Measurements from ENCODE around the gene YTHDC2.

The YTHDC2 gene

DNA sequence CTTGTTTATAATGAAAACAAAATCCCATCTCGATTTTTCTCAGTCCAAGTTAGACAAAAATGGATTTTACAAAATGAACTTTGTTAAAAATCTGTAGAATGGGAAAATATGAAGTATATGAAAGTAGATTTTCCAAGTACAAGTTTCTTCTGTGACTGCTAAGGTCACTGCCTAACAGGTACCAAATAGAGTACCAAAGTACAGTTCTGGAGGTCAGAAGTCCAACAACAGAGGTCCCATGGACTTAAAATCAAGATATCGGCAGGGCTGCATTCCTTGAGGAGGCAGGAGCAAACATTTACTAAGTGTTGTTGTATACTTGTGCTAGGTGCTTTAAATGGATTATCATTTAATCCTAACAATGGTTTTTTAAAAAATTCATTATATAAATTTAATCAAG, 5.9 kb downstream of the YTHDC2 start:
- TF ChIP-seq YY1 (IDR thresholded peaks at IDR 0.05; ENCODE audit: low read depth) (no peak), ZBTB7A (IDR thresholded peaks at IDR 0.05; ENCODE audit: low read depth) (no peak), FOXM1 (IDR thresholded peaks at IDR 0.05; ENCODE audit: borderline replicate concordance, low read depth) (no peak), RAD21 (IDR thresholded peaks at IDR 0.05; ENCODE audit: low read depth) (no peak), EGR1 (IDR thresholded peaks at IDR 0.05) (no peak), CEBPB (IDR thresholded peaks at IDR 0.05) (no peak), CREB1 (IDR thresholded peaks at IDR 0.05; ENCODE audit: low read depth) (no peak), NFIC (IDR thresholded peaks at IDR 0.05) (no peak)
- TF ChIP-seq, protein P1, sequence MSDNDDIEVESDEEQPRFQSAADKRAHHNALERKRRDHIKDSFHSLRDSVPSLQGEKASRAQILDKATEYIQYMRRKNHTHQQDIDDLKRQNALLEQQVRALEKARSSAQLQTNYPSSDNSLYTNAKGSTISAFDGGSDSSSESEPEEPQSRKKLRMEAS (IDR thresholded peaks at IDR 0.05) = no peak
- TF ChIP-seq, protein P2, sequence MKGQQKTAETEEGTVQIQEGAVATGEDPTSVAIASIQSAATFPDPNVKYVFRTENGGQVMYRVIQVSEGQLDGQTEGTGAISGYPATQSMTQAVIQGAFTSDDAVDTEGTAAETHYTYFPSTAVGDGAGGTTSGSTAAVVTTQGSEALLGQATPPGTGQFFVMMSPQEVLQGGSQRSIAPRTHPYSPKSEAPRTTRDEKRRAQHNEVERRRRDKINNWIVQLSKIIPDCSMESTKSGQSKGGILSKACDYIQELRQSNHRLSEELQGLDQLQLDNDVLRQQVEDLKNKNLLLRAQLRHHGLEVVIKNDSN (IDR thresholded peaks at IDR 0.05) = no peak
- TF ChIP-seq, protein P3, sequence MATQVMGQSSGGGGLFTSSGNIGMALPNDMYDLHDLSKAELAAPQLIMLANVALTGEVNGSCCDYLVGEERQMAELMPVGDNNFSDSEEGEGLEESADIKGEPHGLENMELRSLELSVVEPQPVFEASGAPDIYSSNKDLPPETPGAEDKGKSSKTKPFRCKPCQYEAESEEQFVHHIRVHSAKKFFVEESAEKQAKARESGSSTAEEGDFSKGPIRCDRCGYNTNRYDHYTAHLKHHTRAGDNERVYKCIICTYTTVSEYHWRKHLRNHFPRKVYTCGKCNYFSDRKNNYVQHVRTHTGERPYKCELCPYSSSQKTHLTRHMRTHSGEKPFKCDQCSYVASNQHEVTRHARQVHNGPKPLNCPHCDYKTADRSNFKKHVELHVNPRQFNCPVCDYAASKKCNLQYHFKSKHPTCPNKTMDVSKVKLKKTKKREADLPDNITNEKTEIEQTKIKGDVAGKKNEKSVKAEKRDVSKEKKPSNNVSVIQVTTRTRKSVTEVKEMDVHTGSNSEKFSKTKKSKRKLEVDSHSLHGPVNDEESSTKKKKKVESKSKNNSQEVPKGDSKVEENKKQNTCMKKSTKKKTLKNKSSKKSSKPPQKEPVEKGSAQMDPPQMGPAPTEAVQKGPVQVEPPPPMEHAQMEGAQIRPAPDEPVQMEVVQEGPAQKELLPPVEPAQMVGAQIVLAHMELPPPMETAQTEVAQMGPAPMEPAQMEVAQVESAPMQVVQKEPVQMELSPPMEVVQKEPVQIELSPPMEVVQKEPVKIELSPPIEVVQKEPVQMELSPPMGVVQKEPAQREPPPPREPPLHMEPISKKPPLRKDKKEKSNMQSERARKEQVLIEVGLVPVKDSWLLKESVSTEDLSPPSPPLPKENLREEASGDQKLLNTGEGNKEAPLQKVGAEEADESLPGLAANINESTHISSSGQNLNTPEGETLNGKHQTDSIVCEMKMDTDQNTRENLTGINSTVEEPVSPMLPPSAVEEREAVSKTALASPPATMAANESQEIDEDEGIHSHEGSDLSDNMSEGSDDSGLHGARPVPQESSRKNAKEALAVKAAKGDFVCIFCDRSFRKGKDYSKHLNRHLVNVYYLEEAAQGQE (IDR thresholded peaks at IDR 0.05; ENCODE audit: low read depth) = no peak

DNA sequence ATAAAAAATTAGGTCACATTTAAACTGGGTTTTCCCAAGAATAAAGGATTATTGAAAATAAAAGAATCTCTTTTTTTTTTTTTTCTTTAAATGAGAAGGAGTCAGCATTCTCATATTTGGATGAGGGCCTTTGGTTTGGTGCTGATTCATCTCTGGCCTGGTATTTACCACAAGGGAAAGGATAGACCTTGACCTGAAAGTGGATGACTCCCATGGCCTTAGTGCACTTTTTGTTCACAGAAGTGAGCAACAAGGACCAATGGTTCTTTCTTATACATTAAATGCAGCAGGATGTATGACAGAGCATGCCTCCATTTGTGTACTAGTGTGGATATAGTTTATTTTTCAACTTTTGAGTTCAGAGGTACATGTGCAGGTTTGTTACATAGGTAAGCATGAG, 6.9 kb downstream of the YTHDC2 start:
- TF ChIP-seq NFIC (IDR thresholded peaks at IDR 0.05) (no peak), TAF1 (IDR thresholded peaks at IDR 0.05; ENCODE audit: low read depth) (no peak), YY1 (IDR thresholded peaks at IDR 0.05; ENCODE audit: low read depth) (no peak), RAD21 (IDR thresholded peaks at IDR 0.05; ENCODE audit: low read depth) (no peak), FOXM1 (IDR thresholded peaks at IDR 0.05; ENCODE audit: borderline replicate concordance, low read depth) (no peak), EP300 (IDR thresholded peaks at IDR 0.05; ENCODE audit: borderline replicate concordance) (no peak), CEBPB (IDR thresholded peaks at IDR 0.05) (no peak), TEAD4 (IDR thresholded peaks at IDR 0.05) (no peak), TCF12 (IDR thresholded peaks at IDR 0.05; ENCODE audit: low read depth) (no peak), EGR1 (IDR thresholded peaks at IDR 0.05) (no peak), CREB1 (IDR thresholded peaks at IDR 0.05; ENCODE audit: low read depth) (no peak)
- TF ChIP-seq, protein P3 (IDR thresholded peaks at IDR 0.05; ENCODE audit: low read depth) = no peak
- TF ChIP-seq, protein P1 (IDR thresholded peaks at IDR 0.05) = no peak

DNA sequence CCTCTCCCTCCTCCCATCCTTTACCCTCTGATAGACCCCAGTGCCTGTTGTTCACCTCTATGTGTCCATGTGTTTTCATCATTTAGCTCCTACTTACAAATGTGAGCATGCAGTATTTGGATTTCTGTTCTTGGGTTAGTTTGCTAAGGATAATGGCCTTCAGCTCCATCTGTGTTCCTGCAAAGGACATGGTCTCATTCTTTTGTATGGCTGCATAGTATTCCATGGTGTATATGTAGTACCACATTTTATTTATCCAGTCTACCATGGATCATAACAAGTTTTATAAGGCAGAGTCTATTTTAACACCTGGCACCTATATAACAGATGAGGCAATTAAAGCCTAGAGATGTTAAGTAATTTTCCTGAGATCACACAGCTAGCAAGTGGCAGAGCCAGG, 7.4 kb downstream of the YTHDC2 start:
- TF ChIP-seq TAF1 (IDR thresholded peaks at IDR 0.05; ENCODE audit: low read depth) (no peak), NFIC (IDR thresholded peaks at IDR 0.05) (no peak), RAD21 (IDR thresholded peaks at IDR 0.05; ENCODE audit: low read depth) (no peak), CEBPB (IDR thresholded peaks at IDR 0.05) (no peak), ZBTB7A (IDR thresholded peaks at IDR 0.05; ENCODE audit: low read depth) (no peak), YY1 (IDR thresholded peaks at IDR 0.05; ENCODE audit: low read depth) (no peak), EGR1 (IDR thresholded peaks at IDR 0.05) (no peak), EP300 (IDR thresholded peaks at IDR 0.05; ENCODE audit: borderline replicate concordance) (no peak), CREB1 (IDR thresholded peaks at IDR 0.05; ENCODE audit: low read depth) (no peak), FOXM1 (IDR thresholded peaks at IDR 0.05; ENCODE audit: borderline replicate concordance, low read depth) (no peak), TEAD4 (IDR thresholded peaks at IDR 0.05) (no peak), TCF12 (IDR thresholded peaks at IDR 0.05; ENCODE audit: low read depth) (no peak)
- TF ChIP-seq, protein P2 (IDR thresholded peaks at IDR 0.05) = no peak
- TF ChIP-seq, protein P1 (IDR thresholded peaks at IDR 0.05) = no peak
- TF ChIP-seq, protein P3 (IDR thresholded peaks at IDR 0.05; ENCODE audit: low read depth) = no peak

DNA sequence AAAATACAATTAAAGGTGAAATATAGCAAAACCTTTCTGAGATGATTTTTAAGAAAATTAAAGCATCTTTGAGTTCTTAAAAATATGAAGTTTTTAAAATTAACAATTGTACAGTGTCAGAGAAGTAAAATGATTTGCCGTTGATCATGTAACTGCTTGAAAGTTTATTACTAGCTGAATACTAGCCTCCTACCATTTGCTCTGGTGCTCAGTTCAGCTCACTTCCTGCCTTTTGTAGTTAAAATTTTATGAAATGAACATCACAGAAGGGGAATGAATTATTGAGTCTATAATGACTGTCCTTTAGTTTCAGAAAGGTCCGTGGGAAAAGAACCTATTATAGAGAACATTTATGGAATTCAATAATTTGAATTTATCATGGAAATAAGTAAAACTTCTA, 9.7 kb downstream of the YTHDC2 start:
- TF ChIP-seq EGR1 (IDR thresholded peaks at IDR 0.05) = no peak
- TF ChIP-seq FOXM1 (IDR thresholded peaks at IDR 0.05; ENCODE audit: borderline replicate concordance, low read depth) = no peak
